HepG2 (cell line): ENCODE measurements around the gene ST6GALNAC4. TPM values are rescaled to one million over a fixed set of nuclear protein-coding genes. Genes with fewer than 3 reads are reported as not detected.
A peak's percentile ranks its signal among the peaks of the same experiment; 100 is the strongest.

Experiments
- CBFB ChIP-seq: sonication (generic); formaldehyde crosslinking; IDR thresholded peaks from 2 replicates; pipeline ENCODE4 v1.4.0; 2020; ENCODE audit warnings: missing genetic modification reagents
- CTCF ChIP-seq: sonication (generic); formaldehyde crosslinking; IDR thresholded peaks from 2 replicates; pipeline ENCODE4 v1.5.0; 2020; ENCODE audit warnings: mild to moderate bottlenecking, missing genetic modification reagents, moderate library complexity
- JUND ChIP-seq: sonication (generic); formaldehyde crosslinking; IDR thresholded peaks from 2 replicates; pipeline ENCODE4 v1.8.0; 2022; ENCODE audit warnings: mild to moderate bottlenecking, missing genetic modification reagents
- MAFG ChIP-seq: sonication (generic); formaldehyde crosslinking; IDR thresholded peaks from 2 replicates; pipeline ENCODE4 v1.5.1; 2020; ENCODE audit warnings: mild to moderate bottlenecking, missing genetic modification reagents
- MYC ChIP-seq: sonication (generic); formaldehyde crosslinking; IDR thresholded peaks from 2 replicates; pipeline ENCODE4 v1.9.0; 2021; ENCODE audit warnings: missing genetic modification reagents, borderline replicate concordance
- NFIC ChIP-seq: IDR thresholded peaks from 2 replicates; pipeline ENCODE4 v1.6.1; 2012; ENCODE audit warnings: mild to moderate bottlenecking, low read length, inconsistent platforms
- PCBP2 ChIP-seq: fragments of 200-400 bp; formaldehyde crosslinking; optimal IDR thresholded peaks from 2 replicates; pipeline ENCODE3; 2018; ENCODE audit warnings: low read length, low read depth; ENCODE audit not compliant: poor library complexity, severe bottlenecking
- SMYD3 ChIP-seq: sonication (generic); formaldehyde crosslinking; IDR thresholded peaks from 2 replicates; pipeline ENCODE4 v1.8.1; 2023; ENCODE audit warnings: mild to moderate bottlenecking, missing genetic modification reagents
- TFAP4 ChIP-seq: sonication (generic); IDR thresholded peaks from 2 replicates; pipeline ENCODE4 v1.6.1; 2016; ENCODE audit warnings: low read depth, borderline replicate concordance
- THAP9 ChIP-seq: sonication (generic); formaldehyde crosslinking; IDR thresholded peaks from 2 replicates; pipeline ENCODE4; 2020; ENCODE audit warnings: missing genetic modification reagents, mild to moderate bottlenecking, borderline replicate concordance
- ZNF230 ChIP-seq: sonication (generic); formaldehyde crosslinking; IDR thresholded peaks from 2 replicates; pipeline ENCODE4 v1.4.0; 2020; ENCODE audit warnings: mild to moderate bottlenecking, missing genetic modification reagents
- ZNF569 ChIP-seq: sonication (generic); formaldehyde crosslinking; IDR thresholded peaks from 2 replicates; pipeline ENCODE4 v1.5.0; 2020; ENCODE audit warnings: mild to moderate bottlenecking, missing genetic modification reagents, moderate library complexity, borderline replicate concordance
- ZNF737 ChIP-seq: sonication (generic); formaldehyde crosslinking; IDR thresholded peaks from 2 replicates; pipeline ENCODE4 v1.5.0; 2020; ENCODE audit warnings: missing genetic modification reagents, mild to moderate bottlenecking, borderline replicate concordance
- ZNF770 ChIP-seq: sonication (generic); formaldehyde crosslinking; IDR thresholded peaks from 2 replicates; pipeline ENCODE4 v1.5.0; 2020; ENCODE audit warnings: mild to moderate bottlenecking, missing genetic modification reagents
- polyA plus RNA-seq, 8 experiments: library from polyadenylated mRNA; depleted of rRNA in 3 of 8; stranded (reverse) in 7 of 8; unstranded in 1 of 8; fragments of >200 nt; fragmentation: Illumina TruSeq in 4 of 8; extraction: Trizol in 4 of 8; gene quantifications; 2 replicates each; pipeline versions ENCODE4 v1.2.1 to v1.2.3, GENCODE V29; 2011 to 2016; ENCODE audit warnings: low read depth in 4 of 8, missing spikeins in 1 of 8, mixed read lengths in 1 of 8; ENCODE audit not compliant: insufficient read depth in 1 of 8
- total RNA-seq, 5 experiments: library from RNA; depleted of rRNA; stranded (reverse); fragments of >200 nt; fragmentation: Illumina TruSeq; extraction: Trizol; gene quantifications; 2 replicates each; pipeline ENCODE4 v1.2.3, GENCODE V29; 2016; ENCODE audit warnings: low read depth in 1 of 5
- TF ChIP-seq, protein P1 (sequence below): sonication (generic); formaldehyde crosslinking; IDR thresholded peaks from 2 replicates; pipeline ENCODE4 v1.4.0; 2020; ENCODE audit warnings: missing genetic modification reagents
- TF ChIP-seq, protein P2 (sequence below): sonication (generic); formaldehyde crosslinking; conservative IDR thresholded peaks from 2 replicates; pipeline ENCODE4 v1.4.0; 2020; ENCODE audit warnings: missing genetic modification reagents
- TF ChIP-seq, protein P3 (sequence below): sonication (generic); formaldehyde crosslinking; IDR thresholded peaks from 2 replicates; pipeline ENCODE4 v1.8.1; 2022; ENCODE audit warnings: mild to moderate bottlenecking, missing genetic modification reagents

Gene ST6GALNAC4
- total and polyA plus RNA-seq, 2 of the 13 experiments (the other 11 are each of a cell fraction or from before 2014, with no cell fraction given) = 18.8 to 27.7 TPM

DNA sequence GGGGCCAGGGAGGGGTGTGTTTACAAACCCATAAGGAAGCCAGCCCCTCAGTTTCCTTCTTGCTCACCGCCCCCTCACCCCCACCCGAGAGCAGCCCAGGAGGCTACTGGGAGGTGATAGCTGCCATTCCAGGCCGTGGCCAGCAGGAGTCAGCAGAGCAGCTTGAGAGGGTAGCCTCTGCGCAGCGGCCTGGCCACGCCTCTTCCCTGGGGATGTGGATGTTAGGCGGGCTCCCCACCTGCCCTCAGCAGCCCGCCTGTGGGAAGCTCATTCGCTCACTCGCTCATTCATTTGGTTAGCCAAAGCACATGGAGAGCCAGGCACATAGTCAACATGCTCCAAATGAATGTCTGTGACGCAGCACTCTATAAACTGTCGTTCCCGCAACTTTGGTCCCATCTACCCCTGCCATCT, 26.9 kb upstream of the ST6GALNAC4 start (continued):
- TF ChIP-seq, protein P1, sequence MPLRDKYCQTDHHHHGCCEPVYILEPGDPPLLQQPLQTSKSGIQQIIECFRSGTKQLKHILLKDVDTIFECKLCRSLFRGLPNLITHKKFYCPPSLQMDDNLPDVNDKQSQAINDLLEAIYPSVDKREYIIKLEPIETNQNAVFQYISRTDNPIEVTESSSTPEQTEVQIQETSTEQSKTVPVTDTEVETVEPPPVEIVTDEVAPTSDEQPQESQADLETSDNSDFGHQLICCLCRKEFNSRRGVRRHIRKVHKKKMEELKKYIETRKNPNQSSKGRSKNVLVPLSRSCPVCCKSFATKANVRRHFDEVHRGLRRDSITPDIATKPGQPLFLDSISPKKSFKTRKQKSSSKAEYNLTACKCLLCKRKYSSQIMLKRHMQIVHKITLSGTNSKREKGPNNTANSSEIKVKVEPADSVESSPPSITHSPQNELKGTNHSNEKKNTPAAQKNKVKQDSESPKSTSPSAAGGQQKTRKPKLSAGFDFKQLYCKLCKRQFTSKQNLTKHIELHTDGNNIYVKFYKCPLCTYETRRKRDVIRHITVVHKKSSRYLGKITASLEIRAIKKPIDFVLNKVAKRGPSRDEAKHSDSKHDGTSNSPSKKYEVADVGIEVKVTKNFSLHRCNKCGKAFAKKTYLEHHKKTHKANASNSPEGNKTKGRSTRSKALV (CRISPR knock-in tag) = no peak
- TF ChIP-seq THAP9 (CRISPR knock-in tag) (no peak), ZNF230 (CRISPR knock-in tag) (no peak), NFIC (no peak), ZNF770 (CRISPR knock-in tag) (no peak), CBFB (peak; percentile 49; the same call in 1 of the 2 replicates), ZNF737 (no peak), SMYD3 (CRISPR knock-in tag) (no peak), JUND (CRISPR knock-in tag) (no peak), ZNF569 (CRISPR knock-in tag) (no peak), PCBP2 (no peak), MYC (CRISPR knock-in tag) (peak; percentile 53; the same call in 1 of the 2 replicates), CTCF (CRISPR knock-in tag) (peak; percentile 92), MAFG (CRISPR knock-in tag) (no peak), TFAP4 (no peak)
- TF ChIP-seq, protein P2, sequence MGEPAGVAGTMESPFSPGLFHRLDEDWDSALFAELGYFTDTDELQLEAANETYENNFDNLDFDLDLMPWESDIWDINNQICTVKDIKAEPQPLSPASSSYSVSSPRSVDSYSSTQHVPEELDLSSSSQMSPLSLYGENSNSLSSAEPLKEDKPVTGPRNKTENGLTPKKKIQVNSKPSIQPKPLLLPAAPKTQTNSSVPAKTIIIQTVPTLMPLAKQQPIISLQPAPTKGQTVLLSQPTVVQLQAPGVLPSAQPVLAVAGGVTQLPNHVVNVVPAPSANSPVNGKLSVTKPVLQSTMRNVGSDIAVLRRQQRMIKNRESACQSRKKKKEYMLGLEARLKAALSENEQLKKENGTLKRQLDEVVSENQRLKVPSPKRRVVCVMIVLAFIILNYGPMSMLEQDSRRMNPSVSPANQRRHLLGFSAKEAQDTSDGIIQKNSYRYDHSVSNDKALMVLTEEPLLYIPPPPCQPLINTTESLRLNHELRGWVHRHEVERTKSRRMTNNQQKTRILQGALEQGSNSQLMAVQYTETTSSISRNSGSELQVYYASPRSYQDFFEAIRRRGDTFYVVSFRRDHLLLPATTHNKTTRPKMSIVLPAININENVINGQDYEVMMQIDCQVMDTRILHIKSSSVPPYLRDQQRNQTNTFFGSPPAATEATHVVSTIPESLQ (CRISPR knock-in tag) = no peak
- TF ChIP-seq, protein P3, sequence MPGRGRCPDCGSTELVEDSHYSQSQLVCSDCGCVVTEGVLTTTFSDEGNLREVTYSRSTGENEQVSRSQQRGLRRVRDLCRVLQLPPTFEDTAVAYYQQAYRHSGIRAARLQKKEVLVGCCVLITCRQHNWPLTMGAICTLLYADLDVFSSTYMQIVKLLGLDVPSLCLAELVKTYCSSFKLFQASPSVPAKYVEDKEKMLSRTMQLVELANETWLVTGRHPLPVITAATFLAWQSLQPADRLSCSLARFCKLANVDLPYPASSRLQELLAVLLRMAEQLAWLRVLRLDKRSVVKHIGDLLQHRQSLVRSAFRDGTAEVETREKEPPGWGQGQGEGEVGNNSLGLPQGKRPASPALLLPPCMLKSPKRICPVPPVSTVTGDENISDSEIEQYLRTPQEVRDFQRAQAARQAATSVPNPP (CRISPR knock-in tag) = no peak
